Erythroblast (primary cell): ENCODE results near the gene ZNF524.

Source experiments
- GATA1 ChIP-seq: IDR thresholded peaks from 2 replicates; pipeline ENCODE4 v1.6.1; 2011; ENCODE audit warnings: low read depth, mild to moderate bottlenecking, control low read depth, low read length, moderate library complexity
- POLR2A ChIP-seq: IDR thresholded peaks from 2 replicates; pipeline ENCODE4 v1.6.1; 2011; ENCODE audit warnings: mild to moderate bottlenecking, low read length

GRCh38 chr19:55566823-55567222 is 33.3 kb upstream of the ZNF524 start:
- TF ChIP-seq POLR2A, result no peak
- no peak for TF ChIP-seq GATA1
